ENCODE measurements around the gene SYPL2.
"Not testable (repeated sequence)": the region's sequence is repeated elsewhere in the genome, so short reads cannot be mapped to it uniquely, and the experiment has no call there.

SYPL2 gene

GRCh38 chr1:109466452-109467300, at the start of gene SYPL2:
TSS of gene SYPL2 (plus strand) at chr1:109466546. CDS start at chr1:109466844, 298 bp downstream.
- Mint-ChIP-seq H3K4me1 (ENCODE audit: low read depth) (peaks cover 2% of the 10 kb centered on the region), H3K27ac (no peak within 1 kb of the TSS), H3K4me3 (peak within 1 kb of the TSS; percentile 67), H3K9me3 (no peaks in the 10 kb centered on the region), H3K27me3 (ENCODE audit: low read depth) (peaks cover 90% of the 10 kb centered on the region), H3K36me3 (ENCODE audit: low read depth) (no peaks in the 10 kb centered on the region)

- Mint-ChIP-seq H3K27me3 (ENCODE audit: low read depth) (no peaks in the 10 kb centered on the region), H3K4me3 (peak overlapping the region; percentile 32), H3K36me3 (ENCODE audit: low read depth) (peaks cover 32% of the 10 kb centered on the region), H3K27ac (peak overlapping the region; percentile 55), H3K9me3 (no peaks in the 10 kb centered on the region), H3K4me1 (ENCODE audit: low read depth) (peaks cover 26% of the 10 kb centered on the region)
Observed at GRCh38 chr1:109423498-109423897, 42.8 kb upstream of the SYPL2 start.

GRCh38 chr1:109425391-109426280, 40.7 kb upstream of the SYPL2 start:
- H3K4me1 Mint-ChIP-seq (ENCODE audit: low read depth) = peaks cover 31% of the 10 kb centered on the region
- H3K36me3 Mint-ChIP-seq (ENCODE audit: low read depth) = peaks cover 26% of the 10 kb centered on the region
- no peaks in the 10 kb centered on the region for H3K9me3 Mint-ChIP-seq
- H3K4me3 Mint-ChIP-seq = peak overlapping the region; percentile 96
- H3K27me3 Mint-ChIP-seq (ENCODE audit: low read depth) = peaks cover 4% of the 10 kb centered on the region
- peak overlapping the region; percentile 97 for H3K27ac Mint-ChIP-seq

GRCh38 chr1:109426281-109427170, 39.8 kb upstream of the SYPL2 start, which contains the start of gene PSMA5:
TSS of gene PSMA5 (minus strand) at chr1:109426448. CDS start at chr1:109426330, 118 bp downstream.
- Mint-ChIP-seq H3K36me3 (ENCODE audit: low read depth) (peaks cover 26% of the 10 kb centered on the region), H3K27me3 (ENCODE audit: low read depth) (peaks cover 12% of the 10 kb centered on the region), H3K4me3 (peak within 1 kb of the TSS; percentile 96), H3K27ac (peak within 1 kb of the TSS; percentile 97), H3K4me1 (ENCODE audit: low read depth) (peaks cover 31% of the 10 kb centered on the region), H3K9me3 (no peaks in the 10 kb centered on the region)

DNA sequence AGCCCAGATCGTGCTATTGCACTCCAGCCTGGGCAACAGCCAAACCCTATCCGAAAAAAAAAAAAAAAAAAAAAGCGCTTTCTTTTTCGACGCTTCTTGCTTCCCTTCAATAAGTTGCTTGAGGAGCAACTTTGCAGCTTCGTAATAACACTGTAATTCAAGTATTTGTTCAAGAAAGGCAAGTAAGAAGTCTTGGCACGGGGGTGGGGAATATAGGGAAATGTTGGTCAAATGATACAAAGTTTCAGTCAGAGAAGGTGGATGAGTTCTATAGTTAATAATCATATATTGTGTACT, 39.2 kb upstream of the SYPL2 start:
- H3K9me3 Mint-ChIP-seq = no peaks in the 10 kb centered on the region

GRCh38 chr1:109432336-109432735, 34.0 kb upstream of the SYPL2 start:
- Mint-ChIP-seq H3K27me3 (ENCODE audit: low read depth) (peaks cover 21% of the 10 kb centered on the region), H3K4me1 (ENCODE audit: low read depth) (peaks cover 9% of the 10 kb centered on the region), H3K27ac (no peak overlapping the region), H3K36me3 (ENCODE audit: low read depth) (peaks cover 2% of the 10 kb centered on the region), H3K4me3 (no peak overlapping the region), H3K9me3 (peaks cover 5% of the 10 kb centered on the region)

More for the DNA sequence above, 39.2 kb upstream of the SYPL2 start:
- peak overlapping the region; percentile 97 for H3K27ac Mint-ChIP-seq
- peaks cover 16% of the 10 kb centered on the region for H3K27me3 Mint-ChIP-seq (ENCODE audit: low read depth)
- peaks cover 26% of the 10 kb centered on the region for H3K36me3 Mint-ChIP-seq (ENCODE audit: low read depth)
- peak overlapping the region; percentile 96 for H3K4me3 Mint-ChIP-seq
- peaks cover 31% of the 10 kb centered on the region for H3K4me1 Mint-ChIP-seq (ENCODE audit: low read depth)

DNA sequence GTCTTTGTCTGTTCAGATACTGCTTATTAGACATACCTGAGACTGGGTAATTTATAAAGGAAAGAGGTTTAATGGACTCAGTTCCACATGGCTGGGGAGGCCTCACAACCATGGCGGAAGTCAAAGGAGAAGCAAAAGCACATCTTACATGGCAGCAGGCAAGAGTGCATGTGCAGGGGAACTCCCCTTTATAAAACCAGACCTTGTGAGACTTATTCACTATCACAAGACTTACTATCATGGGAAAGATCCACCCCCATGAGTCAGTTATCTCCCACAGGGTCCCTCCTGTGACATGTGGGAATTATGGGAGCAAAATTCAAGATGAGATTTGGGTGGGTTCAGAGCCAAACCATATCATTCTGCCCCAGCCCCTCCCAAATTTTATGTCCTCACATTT, 33.0 kb upstream of the SYPL2 start:
- Mint-ChIP-seq H3K4me3 (no peak overlapping the region), H3K36me3 (ENCODE audit: low read depth) (peaks cover 2% of the 10 kb centered on the region), H3K4me1 (ENCODE audit: low read depth) (peaks cover 6% of the 10 kb centered on the region)

GRCh38 chr1:109434484-109434883, 31.9 kb upstream of the SYPL2 start:
- Mint-ChIP-seq H3K9me3 (peaks cover 5% of the 10 kb centered on the region), H3K36me3 (ENCODE audit: low read depth) (no peaks in the 10 kb centered on the region), H3K27ac (no peak overlapping the region), H3K4me3 (no peak overlapping the region), H3K4me1 (ENCODE audit: low read depth) (no peaks in the 10 kb centered on the region), H3K27me3 (ENCODE audit: low read depth) (peaks cover 21% of the 10 kb centered on the region)

More for the DNA sequence above, 33.0 kb upstream of the SYPL2 start:
- peaks cover 21% of the 10 kb centered on the region for H3K27me3 Mint-ChIP-seq (ENCODE audit: low read depth)
- H3K9me3 Mint-ChIP-seq = peaks cover 5% of the 10 kb centered on the region
- H3K27ac Mint-ChIP-seq = no peak overlapping the region

- H3K36me3 Mint-ChIP-seq (ENCODE audit: low read depth) = no peaks in the 10 kb centered on the region
- H3K9me3 Mint-ChIP-seq = no peaks in the 10 kb centered on the region
- H3K27me3 Mint-ChIP-seq (ENCODE audit: low read depth) = no peaks in the 10 kb centered on the region
- no peak overlapping the region for H3K27ac Mint-ChIP-seq
- H3K4me3 Mint-ChIP-seq = no peak overlapping the region
- no peaks in the 10 kb centered on the region for H3K4me1 Mint-ChIP-seq (ENCODE audit: low read depth)
Observed at GRCh38 chr1:109438798-109439297, 27.5 kb upstream of the SYPL2 start.

DNA sequence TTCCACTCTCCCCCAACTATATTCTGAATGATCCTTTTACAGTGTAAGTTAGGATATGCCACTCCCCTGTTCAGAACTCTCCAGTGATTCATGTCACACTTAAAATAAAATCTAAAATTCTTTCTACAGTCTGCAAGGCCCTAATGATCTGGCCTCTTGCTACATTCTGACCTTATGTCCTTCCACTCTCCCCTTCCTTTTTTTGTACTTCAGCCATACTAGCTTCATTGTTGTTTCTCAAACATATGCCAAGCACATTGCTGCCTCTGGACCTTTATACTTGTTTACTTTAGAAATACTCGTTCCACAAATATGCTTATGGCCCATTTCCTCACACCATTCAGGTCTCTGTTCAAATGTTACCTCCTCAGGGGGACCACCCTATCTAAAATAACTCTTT, 25.3 kb upstream of the SYPL2 start:
- peaks cover 5% of the 10 kb centered on the region for H3K27me3 Mint-ChIP-seq (ENCODE audit: low read depth)
- no peaks in the 10 kb centered on the region for H3K36me3 Mint-ChIP-seq (ENCODE audit: low read depth)
- no peaks in the 10 kb centered on the region for H3K9me3 Mint-ChIP-seq
- H3K4me1 Mint-ChIP-seq (ENCODE audit: low read depth) = peaks cover 1% of the 10 kb centered on the region
- no peak overlapping the region for H3K4me3 Mint-ChIP-seq
- no peak overlapping the region for H3K27ac Mint-ChIP-seq

DNA sequence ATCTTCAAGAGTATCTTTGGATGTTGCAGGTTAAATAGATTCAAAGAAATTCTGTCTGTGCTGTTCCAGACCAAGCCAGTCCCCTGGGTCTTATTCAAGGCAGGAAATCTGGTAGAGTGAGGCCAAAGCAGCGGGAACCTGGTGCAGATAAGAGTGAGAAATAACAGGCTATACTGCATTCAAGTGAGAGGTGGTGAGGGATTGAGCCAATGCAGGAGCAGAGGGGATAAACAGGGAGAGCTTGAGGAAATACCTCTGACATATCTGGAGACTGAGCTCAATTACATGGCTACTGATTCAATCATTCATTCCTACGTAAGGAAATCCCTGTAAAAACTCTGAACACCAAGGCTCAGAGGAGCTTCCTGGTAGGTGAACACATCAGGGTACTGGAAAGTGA, 22.9 kb upstream of the SYPL2 start:
- H3K36me3 Mint-ChIP-seq (ENCODE audit: low read depth) = no peaks in the 10 kb centered on the region
- H3K4me1 Mint-ChIP-seq (ENCODE audit: low read depth) = peaks cover 1% of the 10 kb centered on the region
- no peak overlapping the region for H3K4me3 Mint-ChIP-seq
- no peaks in the 10 kb centered on the region for H3K9me3 Mint-ChIP-seq
- peaks cover 15% of the 10 kb centered on the region for H3K27me3 Mint-ChIP-seq (ENCODE audit: low read depth)
- no peak overlapping the region for H3K27ac Mint-ChIP-seq

DNA sequence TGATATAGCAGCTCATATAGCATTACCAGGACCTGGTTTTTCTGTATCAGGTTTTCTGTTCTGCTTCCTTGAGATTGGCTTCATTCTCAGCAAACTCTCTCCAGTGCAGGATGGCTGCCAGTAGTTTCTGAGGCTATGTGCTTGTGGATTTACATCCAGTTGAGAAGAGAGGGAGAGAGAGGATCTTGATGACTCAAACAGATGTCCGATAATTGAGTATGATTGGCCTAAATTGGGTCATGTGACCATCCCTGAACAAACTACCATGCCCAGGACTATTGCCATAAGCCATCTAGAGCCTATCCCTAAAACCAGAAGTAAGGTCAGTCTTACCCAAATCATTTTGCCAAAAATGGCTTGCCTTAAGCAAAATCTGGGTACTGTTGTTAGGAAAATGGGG, 22.0 kb upstream of the SYPL2 start:
- Mint-ChIP-seq H3K36me3 (ENCODE audit: low read depth) (no peaks in the 10 kb centered on the region), H3K9me3 (no peaks in the 10 kb centered on the region), H3K27me3 (ENCODE audit: low read depth) (peaks cover 19% of the 10 kb centered on the region), H3K4me1 (ENCODE audit: low read depth) (peaks cover 1% of the 10 kb centered on the region), H3K4me3 (no peak overlapping the region), H3K27ac (no peak overlapping the region)

- H3K27me3 Mint-ChIP-seq (ENCODE audit: low read depth) = peaks cover 34% of the 10 kb centered on the region
- not testable (repeated sequence) for H3K4me1 Mint-ChIP-seq (ENCODE audit: low read depth); H3K9me3 Mint-ChIP-seq; H3K27ac Mint-ChIP-seq; H3K36me3 Mint-ChIP-seq (ENCODE audit: low read depth); H3K4me3 Mint-ChIP-seq
Observed at GRCh38 chr1:109445949-109446695, 20.2 kb upstream of the SYPL2 start.

All from T-helper 1 cell treated with Interleukin-12 subunit alpha and Interleukin-12 subunit beta and Interleukin-4 antibody, amounts not matched to agents 30 μg/mL and 1 μg/mL, for 36 hours (primary cell).